NCI-H1105 (cell line): ENCODE results near the gene RASGRF1.
A peak's percentile ranks its signal among the peaks of the same experiment; 100 is the strongest.

Experiments used
- DNase-seq: peaks from one replicate; lab custom pipeline; 2025; lab: John Stamatoyannopoulos, UW

RASGRF1 gene

DNA sequence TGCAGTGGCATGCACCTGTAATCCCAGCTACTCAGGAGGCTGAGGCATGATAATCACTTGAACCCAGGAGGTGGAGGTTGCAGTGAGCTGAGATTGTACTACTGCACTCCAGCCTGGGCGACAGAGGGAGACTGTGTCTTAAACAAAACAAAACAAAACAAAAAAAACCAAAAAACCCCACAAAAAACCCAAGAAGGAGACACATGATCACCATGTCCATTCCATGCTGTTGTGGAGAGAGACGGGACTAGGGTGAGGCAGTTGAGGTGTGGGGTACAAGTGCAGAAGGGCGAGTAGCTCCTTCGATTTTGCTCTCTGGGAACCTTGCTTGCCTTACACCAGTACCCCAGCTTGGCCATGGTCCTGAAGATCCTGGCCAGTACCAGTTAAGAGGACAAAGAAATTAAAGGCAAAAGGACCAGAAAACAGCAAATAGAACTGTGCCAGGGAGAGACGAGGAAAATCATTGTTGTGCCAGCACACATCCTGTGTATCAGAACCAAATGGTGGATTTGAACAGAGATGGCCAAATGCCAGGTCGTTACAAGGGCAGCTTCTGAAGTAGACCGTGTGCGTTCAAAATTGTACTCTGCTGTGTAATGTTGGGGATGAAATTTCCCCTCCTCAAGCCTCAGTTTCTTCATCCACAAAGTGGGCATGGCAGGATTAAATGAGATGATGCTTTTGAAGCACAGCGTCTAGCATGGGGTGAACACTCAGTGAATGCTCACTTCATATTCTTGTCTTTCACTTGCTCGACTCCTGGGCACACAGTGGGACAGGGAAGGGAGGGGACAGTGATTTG lies 102.8 kb downstream of the RASGRF1 start:
- DNase-seq = no peak

DNA sequence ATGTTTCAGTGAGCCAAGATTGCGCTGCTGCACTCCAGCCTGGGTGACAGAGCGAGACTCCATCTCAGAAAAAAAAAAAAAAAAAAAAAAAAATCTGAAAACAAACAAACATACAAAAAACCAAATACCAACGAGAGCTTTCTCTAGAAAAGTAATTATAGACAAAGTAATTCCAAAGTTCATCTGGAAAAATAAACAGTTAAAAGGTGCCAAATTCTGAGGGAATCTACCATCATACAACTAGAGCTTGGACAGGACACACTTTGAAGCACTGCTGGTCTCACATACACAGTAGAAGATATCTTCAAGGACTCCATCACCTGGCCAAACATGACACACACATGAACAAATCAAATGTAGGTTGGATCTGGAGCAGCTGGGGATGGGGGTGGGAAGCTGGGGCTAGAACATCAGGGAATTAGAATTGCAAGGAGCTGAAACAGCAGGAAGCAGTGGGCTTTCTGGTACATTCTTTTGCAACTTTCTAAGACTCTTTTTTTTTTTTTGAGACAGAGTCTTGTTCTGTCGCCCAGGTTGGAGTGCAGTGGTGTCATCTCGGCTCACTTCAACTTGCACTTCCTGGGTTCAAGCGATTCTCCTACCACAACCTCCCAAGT lies 104.6 kb downstream of the RASGRF1 start:
- DNase-seq = no peak

GRCh38 chr15:78984041-78984440 lies 106.5 kb downstream of the RASGRF1 start:
- DNase-seq = no peak

GRCh38 chr15:78983146-78983918 lies 107.2 kb downstream of the RASGRF1 start:
- DNase-seq = no peak

GRCh38 chr15:78982736-78983135 lies 107.8 kb downstream of the RASGRF1 start:
- DNase-seq = no peak

DNA sequence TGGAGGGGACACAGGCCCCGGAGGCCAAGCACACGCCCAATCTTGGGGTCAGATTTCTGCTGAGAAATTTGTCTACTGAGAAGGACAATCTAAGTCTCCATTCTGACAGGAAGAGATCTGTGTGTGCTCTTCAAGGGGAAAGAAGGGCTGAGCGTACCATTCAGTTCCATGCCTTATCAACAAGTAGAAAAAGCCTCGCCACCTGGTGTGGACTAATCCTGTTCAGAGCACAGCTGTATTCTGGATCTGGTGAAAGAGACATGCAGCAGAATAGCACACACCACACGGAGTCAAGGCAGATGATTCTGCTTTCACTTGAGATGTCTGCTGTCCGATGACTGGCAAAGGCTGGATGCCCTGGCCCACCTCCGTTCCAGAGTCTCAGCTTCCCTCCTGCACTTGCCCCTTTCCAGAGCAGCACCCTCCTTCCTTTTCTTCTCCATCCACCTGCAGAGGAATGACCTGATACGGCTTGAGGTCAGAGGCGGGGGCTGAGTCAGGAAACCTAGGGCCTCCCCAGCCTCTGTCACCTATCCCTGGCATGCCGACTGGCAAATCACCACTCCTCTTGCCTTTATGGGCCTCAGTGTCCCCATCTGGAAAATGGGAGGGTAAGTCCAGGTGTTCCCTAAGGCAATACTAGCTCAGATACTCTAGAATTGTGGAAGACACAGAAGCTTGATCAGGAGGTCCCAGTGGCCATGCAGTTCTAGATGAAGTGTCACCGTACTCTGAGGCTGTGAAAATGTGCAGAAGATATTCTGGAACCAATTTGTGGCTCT lies 108.9 kb downstream of the RASGRF1 start:
- DNase-seq = no peak

GRCh38 chr15:78979456-78980320 lies 110.9 kb downstream of the RASGRF1 start:
- DNase-seq = peak; percentile 49

- no peak for DNase-seq
These were observed 111.9 kb downstream of the RASGRF1 start for GRCh38 chr15:78978601-78979179.

GRCh38 chr15:78977591-78978347 lies 112.8 kb downstream of the RASGRF1 start:
- DNase-seq = no peak

DNA sequence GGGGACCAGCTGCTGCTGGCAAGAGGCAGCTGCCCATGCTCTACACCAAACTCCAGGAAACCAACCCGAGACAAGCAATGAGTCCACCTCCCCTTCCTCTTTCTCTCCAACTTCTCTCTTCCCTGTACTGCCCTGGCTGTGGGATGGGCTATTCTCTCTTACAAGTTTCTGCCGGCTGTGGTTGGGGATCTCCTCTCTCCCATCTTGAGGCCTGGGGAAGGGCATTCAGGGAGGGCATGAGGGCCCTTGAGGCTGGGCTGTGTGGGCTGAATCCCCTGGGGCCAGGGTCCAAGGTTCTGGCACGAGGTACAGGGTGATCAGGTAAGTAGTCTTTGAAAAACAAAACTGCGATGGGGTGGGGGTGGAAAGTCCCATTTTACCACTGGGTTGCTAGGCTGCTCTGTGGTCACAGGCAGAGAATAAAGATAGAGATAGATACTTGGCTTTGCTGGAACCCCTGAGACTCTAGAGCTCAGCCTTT lies 113.4 kb downstream of the RASGRF1 start:
- DNase-seq = no peak

GRCh38 chr15:78976691-78977090 lies 113.9 kb downstream of the RASGRF1 start:
- no peak for DNase-seq

DNA sequence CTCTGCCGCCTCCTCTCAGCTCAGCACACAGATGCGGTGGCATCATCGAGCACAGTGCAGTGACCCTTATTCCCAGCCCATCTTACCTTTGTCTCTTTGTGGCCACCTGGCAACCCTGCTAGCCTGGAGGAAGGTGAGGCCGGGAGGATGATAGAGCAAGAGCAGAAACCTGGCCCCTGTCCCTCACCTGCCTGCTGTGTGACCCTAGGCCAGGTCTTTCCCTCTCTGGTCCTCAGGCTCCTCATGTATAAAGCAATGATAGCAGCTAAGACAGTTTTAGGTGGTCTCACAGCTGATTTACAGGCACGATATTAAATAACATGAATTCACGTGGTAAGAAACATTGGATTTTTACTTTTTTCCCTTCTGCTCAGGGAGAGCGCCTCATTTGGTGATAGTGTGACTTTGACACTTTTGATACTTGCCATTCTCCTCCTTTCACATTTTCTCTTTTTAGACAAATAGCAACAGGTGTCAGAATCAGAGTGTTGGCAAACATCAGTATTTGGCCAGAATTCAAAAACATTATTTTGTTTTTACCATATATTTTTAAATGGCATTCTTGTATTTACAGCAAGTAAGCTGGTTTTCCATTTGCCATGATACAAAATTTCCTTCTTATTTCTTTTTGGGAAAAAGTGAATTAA lies 116.2 kb downstream of the RASGRF1 start:
- no peak for DNase-seq

- DNase-seq = no peak
These were observed 120.8 kb downstream of the RASGRF1 start for GRCh38 chr15:78969687-78970349.

- no peak for DNase-seq
These were observed 121.9 kb downstream of the RASGRF1 start for GRCh38 chr15:78968539-78969271.

GRCh38 chr15:78968114-78968513 lies 122.5 kb downstream of the RASGRF1 start:
- no peak for DNase-seq

DNA sequence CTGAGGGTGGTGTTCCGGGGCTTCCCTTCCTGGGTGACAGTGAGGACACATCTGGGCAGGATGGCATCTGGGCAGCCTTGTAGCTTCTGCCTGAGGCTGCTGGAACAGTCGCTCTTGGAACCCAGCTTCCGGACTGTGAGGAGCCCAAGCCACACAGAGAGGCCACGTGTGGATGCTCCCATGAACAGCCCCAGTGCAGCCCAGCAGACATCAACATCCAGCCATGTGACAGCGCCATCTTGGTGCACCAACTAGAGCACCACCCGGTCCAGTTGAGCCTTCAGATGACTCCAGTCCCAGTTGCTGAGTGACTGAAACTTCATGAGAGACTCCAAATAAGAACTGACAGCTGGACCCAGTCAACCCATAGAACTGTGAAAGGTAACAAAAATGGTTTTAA lies 130.3 kb downstream of the RASGRF1 start:
- no peak for DNase-seq

GRCh38 chr15:78959360-78959759 lies 131.2 kb downstream of the RASGRF1 start:
- DNase-seq = no peak
